SK-N-SH (cell line): ENCODE data around the gene RGS7. TPM values are rescaled to one million over a fixed set of nuclear protein-coding genes. Genes with fewer than 3 reads are reported as not detected.
"Not testable (repeated sequence)": the region's sequence is repeated elsewhere in the genome, so short reads cannot be mapped to it uniquely, and the experiment has no call there.

ENCODE experiments used
- CTCF ChIA-PET: fragments of 300-600, 350-600 bp; formaldehyde crosslinking; extraction: SDS; loops from one replicate; lab custom pipeline; 2021; lab: Yijun Ruan, JAX
- POLR2A ChIA-PET: fragments of 350-600 bp; sonication (Branson Sonifier 250); formaldehyde crosslinking; extraction: SDS; loops from one replicate; lab custom pipeline; 2020; ENCODE audit warnings: antibody characterized with exemption, inconsistent platforms; lab: Yijun Ruan, JAX
- DNase-seq: peaks from one replicate; pipeline ENCODE4 v3.0.0; 2012
- H2AFZ ChIP-seq: fragments of 200-600 bp; sonication (generic); 2 replicates; pipeline ENCODE4 v1.8.1; 2016; ENCODE audit warnings: antibody characterized with exemption, mild to moderate bottlenecking, low read depth
- H3F3A ChIP-seq: fragments of 200-600 bp; sonication (generic); replicated peaks from 2 replicates; pipeline ENCODE3; 2016; ENCODE audit warnings: antibody characterized with exemption, mild to moderate bottlenecking; ENCODE audit not compliant: insufficient read depth
- H3K27ac ChIP-seq, 2 experiments: fragments of 200-500 bp in 1 of 2; fragments of 200-600 bp in 1 of 2; sonication (Bioruptor generic) in 1 of 2; sonication (generic), shearing (Covaris generic) in 1 of 2; 2 replicates each; pipeline versions ENCODE4 v1.5.1 to v1.6.1; 2014 to 2016; ENCODE audit warnings: low read depth in 2 of 2, inconsistent platforms in 1 of 2, low read length in 1 of 2, mild to moderate bottlenecking in 1 of 2, mixed read lengths in 1 of 2
- H3K27me3 ChIP-seq: fragments of 200-600 bp; sonication (generic), shearing (Covaris generic); 2 replicates; pipeline ENCODE4 v1.6.1; 2016; ENCODE audit warnings: mixed run types; ENCODE audit not compliant: insufficient read depth
- H3K36me3 ChIP-seq, 2 experiments: fragments of 200-500 bp in 1 of 2; fragments of 200-600 bp in 1 of 2; sonication (Bioruptor generic) in 1 of 2; sonication (generic) in 1 of 2; replicated peaks in 1 of 2; 2 replicates each; pipeline versions ENCODE3 to v1.5.1; 2014 to 2016; ENCODE audit warnings: low read length in 1 of 2, mild to moderate bottlenecking in 1 of 2; ENCODE audit not compliant: insufficient read depth in 2 of 2, control insufficient read depth in 1 of 2
- H3K4me1 ChIP-seq, 2 experiments: fragments of 200-500 bp in 1 of 2; fragments of 200-600 bp in 1 of 2; sonication (Bioruptor generic) in 1 of 2; sonication (generic), shearing (Covaris generic) in 1 of 2; 2 replicates each; pipeline versions ENCODE4 v1.5.1 to v1.6.1; 2014 to 2016; ENCODE audit warnings: low read depth in 1 of 2, low read length in 1 of 2, mixed run types in 1 of 2; ENCODE audit not compliant: insufficient read depth in 2 of 2, control insufficient read depth in 1 of 2
- H3K4me2 ChIP-seq: fragments of 200-600 bp; sonication (generic), shearing (Covaris generic); 2 replicates; pipeline ENCODE4 v1.6.1; 2017; ENCODE audit warnings: mixed run types
- H3K4me3 ChIP-seq, 2 experiments: fragments of 200-500 bp in 1 of 2; fragments of 200-600 bp in 1 of 2; sonication (Bioruptor generic) in 1 of 2; sonication (generic), shearing (Covaris generic) in 1 of 2; 2 replicates each; pipeline versions ENCODE4 v1.5.1 to v1.8.1; 2014 to 2016; ENCODE audit warnings: low read depth in 2 of 2, inconsistent platforms in 1 of 2, low read length in 1 of 2, mild to moderate bottlenecking in 1 of 2, mixed read lengths in 1 of 2, moderate library complexity in 1 of 2
- H3K79me2 ChIP-seq: fragments of 200-600 bp; sonication (generic); 2 replicates; pipeline ENCODE4 v1.8.1; 2017; ENCODE audit warnings: mild to moderate bottlenecking; ENCODE audit not compliant: insufficient read depth
- H3K9ac ChIP-seq: fragments of 200-600 bp; sonication (generic); 2 replicates; pipeline ENCODE4 v1.6.1; 2017; ENCODE audit warnings: mixed run types
- H3K9me2 ChIP-seq: fragments of 200-600 bp; sonication (generic); 2 replicates; pipeline ENCODE4 v1.6.1; 2017; ENCODE audit warnings: mixed run types
- H3K9me3 ChIP-seq: fragments of 200-600 bp; sonication (generic); 2 replicates; pipeline ENCODE4 v1.6.1; 2017; ENCODE audit warnings: mixed run types, mild to moderate bottlenecking, moderate library complexity
- H4K20me1 ChIP-seq: fragments of 200-600 bp; sonication (generic); 2 replicates; pipeline ENCODE4 v1.6.1; 2017; ENCODE audit warnings: mild to moderate bottlenecking, mixed run types; ENCODE audit not compliant: insufficient read depth
- CHD2 ChIP-seq: fragments of 150-350 bp; IDR thresholded peaks from 2 replicates; pipeline ENCODE4 v1.6.1; 2018; ENCODE audit warnings: low read length; ENCODE audit not compliant: partially characterized antibody
- CTCF ChIP-seq: fragments of 200-600 bp; sonication (generic); IDR thresholded peaks from 2 replicates; pipeline ENCODE4 v1.6.1; 2017; ENCODE audit warnings: antibody characterized with exemption, mild to moderate bottlenecking, moderate library complexity
- EP300 ChIP-seq, 2 experiments: IDR thresholded peaks; 2 replicates each; pipeline versions ENCODE4 v1.4.0 to v1.6.1; 2012; ENCODE audit warnings: borderline replicate concordance in 1 of 2, low read depth in 1 of 2, low read length in 1 of 2
- FOXM1 ChIP-seq: IDR thresholded peaks from 2 replicates; pipeline ENCODE4 v1.4.0; 2012; ENCODE audit warnings: low read depth, mild to moderate bottlenecking
- GABPA ChIP-seq: IDR thresholded peaks from 2 replicates; pipeline ENCODE4 v1.4.0; 2012; ENCODE audit warnings: low read depth, mild to moderate bottlenecking
- GATA2 ChIP-seq: sonication (generic); formaldehyde crosslinking; IDR thresholded peaks from 2 replicates; pipeline ENCODE4 v1.5.0; 2020; ENCODE audit warnings: mild to moderate bottlenecking, missing genetic modification reagents
- IRF3 ChIP-seq: fragments of 150-350 bp; IDR thresholded peaks from 2 replicates; pipeline ENCODE4 v1.6.1; 2016; ENCODE audit warnings: mild to moderate bottlenecking, low read depth, low read length
- MXI1 ChIP-seq: IDR thresholded peaks from 2 replicates; pipeline ENCODE4 v1.6.1; 2012; ENCODE audit warnings: mild to moderate bottlenecking, low read depth, low read length, improper control_type of control experiment
- PBX3 ChIP-seq: IDR thresholded peaks from 2 replicates; pipeline ENCODE4; 2012
- POLR2AphosphoS5 ChIP-seq: IDR thresholded peaks from 2 replicates; pipeline ENCODE4 v1.6.1; 2012; ENCODE audit warnings: low read depth, low read length
- RAD21 ChIP-seq: IDR thresholded peaks from 2 replicates; pipeline ENCODE4 v1.6.1; 2012; ENCODE audit warnings: mild to moderate bottlenecking, low read length
- RCOR1 ChIP-seq: fragments of 150-350 bp; IDR thresholded peaks from 2 replicates; pipeline ENCODE4 v1.6.1; 2017; ENCODE audit warnings: antibody characterized with exemption, low read length
- REST ChIP-seq: IDR thresholded peaks from 2 replicates; pipeline ENCODE4 v1.6.1; 2012; ENCODE audit warnings: mild to moderate bottlenecking, low read depth, low read length, moderate library complexity
- SIN3A ChIP-seq: IDR thresholded peaks from 2 replicates; pipeline ENCODE4 v1.6.1; 2012; ENCODE audit warnings: low read depth, mild to moderate bottlenecking, low read length, moderate library complexity, borderline replicate concordance
- TAF1 ChIP-seq: IDR thresholded peaks from 2 replicates; pipeline ENCODE4 v1.6.1; 2012; ENCODE audit warnings: low read depth, mild to moderate bottlenecking, low read length, moderate library complexity, borderline replicate concordance
- TCF12 ChIP-seq: IDR thresholded peaks from 2 replicates; pipeline ENCODE4 v1.4.0; 2012
- TEAD4 ChIP-seq: IDR thresholded peaks from 2 replicates; pipeline ENCODE4 v1.4.0; 2012; ENCODE audit warnings: mild to moderate bottlenecking, borderline replicate concordance; ENCODE audit not compliant: insufficient read depth
- USF2 ChIP-seq: fragments of 150-350 bp; IDR thresholded peaks from 2 replicates; pipeline ENCODE4 v1.6.1; 2017; ENCODE audit warnings: antibody characterized with exemption, low read length, low read depth, borderline replicate concordance
- YY1 ChIP-seq: IDR thresholded peaks from 2 replicates; pipeline ENCODE4 v1.4.0; 2012; ENCODE audit warnings: low read depth, mild to moderate bottlenecking
- WGBS: methylation state at CpG from one replicate; pipeline ENCODE4 v1.1.6; 2017; ENCODE audit warnings: low lambda C conversion rate; 5-methylcytosine and 5-hydroxymethylcytosine counted together
- polyA plus RNA-seq, 3 experiments: library from polyadenylated mRNA; depleted of rRNA; stranded (reverse); fragments of >200 nt; gene quantifications; 2 replicates each; pipeline ENCODE4 v1.2.3, GENCODE V29; 2012

Gene RGS7
- polyA plus RNA-seq, 1 of the 3 experiments (the other 2 are of a cell fraction): 0.36 TPM

- Histone ChIP-seq H4K20me1 (no peaks in the 10 kb centered on the region), H3K9me2 (no peaks in the 10 kb centered on the region), H3K36me3 (no peaks in the 10 kb centered on the region), H3K9ac (no peak overlapping the region), H3F3A (no peaks in the 10 kb centered on the region), H3K27ac (no peak overlapping the region), H3K27me3 (no peaks in the 10 kb centered on the region), H3K4me3 (no peak overlapping the region), H3K4me2 (no peak overlapping the region), H3K9me3 (no peaks in the 10 kb centered on the region), H3K4me1 (peaks cover 0 to 3% of the 10 kb centered on the region in 2 experiments; a peak in 1 of 4 replicates), H3K79me2 (no peaks in the 10 kb centered on the region), H2AFZ (no peak overlapping the region)
- 53% methylated on average over 4 of the region's 4 CpGs for WGBS
- no peak for DNase-seq
- ChIA-PET CTCF (interaction anchor here (1.2 to 2.1 kb wide), 3 partner anchors 10 to 561 kb away, joined by 4 to 6 read pairs (median 6); no protein-coding TSS in a partner anchor), POLR2A (no interaction called here)
- TF ChIP-seq MXI1 (no peak), TCF12 (no peak), TEAD4 (no peak), USF2 (no peak), REST (no peak), CHD2 (no peak), GATA2 (CRISPR knock-in tag) (no peak), TAF1 (no peak), CTCF (no peak), EP300 (IDR thresholded peaks at IDR 0.05; ENCODE audit: borderline replicate concordance in 1 of 2, low read depth in 1 of 2, low read length in 1 of 2) (no peak), POLR2AphosphoS5 (no peak), RAD21 (no peak), SIN3A (no peak), RCOR1 (no peak), PBX3 (no peak), GABPA (no peak), IRF3 (no peak), YY1 (no peak), FOXM1 (no peak)
Measured at GRCh38 chr1:241292973-241293372, 64.0 kb downstream of the RGS7 start.

GRCh38 chr1:241291548-241291947 lies 65.5 kb downstream of the RGS7 start:
- H3K4me3 ChIP-seq, H3K27ac ChIP-seq, H3K9me3 ChIP-seq, H3K27me3 ChIP-seq, H3K79me2 ChIP-seq, H3K4me2 ChIP-seq, POLR2A ChIA-PET, H3K4me1 ChIP-seq, DNase-seq, H4K20me1 ChIP-seq, H3F3A ChIP-seq, H3K9me2 ChIP-seq, H2AFZ ChIP-seq, H3K36me3 ChIP-seq, H3K9ac ChIP-seq: not testable (repeated sequence)
- CTCF ChIA-PET: interaction anchor here (0.7 to 2.1 kb wide), 3 partner anchors 8 to 559 kb away, joined by 3 to 6 read pairs (median 4); no protein-coding TSS in a partner anchor
- 42% methylated on average over 8 of the region's 8 CpGs for WGBS
